ENCODE data around the gene HCRTR1.
A peak's percentile ranks its signal among the peaks of the same experiment; 100 is the strongest.
"Not testable (repeated sequence)": the region's sequence is repeated elsewhere in the genome, so short reads cannot be mapped to it uniquely, and the experiment has no call there.

The HCRTR1 gene

GRCh38 chr1:31581821-31582810 is 35.4 kb upstream of the HCRTR1 start:
- DNase-seq, result no peak

- no peak for DNase-seq
Measured at GRCh38 chr1:31583082-31583994, 34.2 kb upstream of the HCRTR1 start.

- DNase-seq, result peak; percentile 48
Measured at GRCh38 chr1:31583995-31584868, 33.3 kb upstream of the HCRTR1 start.

GRCh38 chr1:31584869-31585735 is 32.4 kb upstream of the HCRTR1 start:
- no peak for DNase-seq

- no peak for DNase-seq
Measured at GRCh38 chr1:31585736-31586365, 31.6 kb upstream of the HCRTR1 start.

- DNase-seq, result no peak
Measured at GRCh38 chr1:31586376-31587327, 30.8 kb upstream of the HCRTR1 start.

GRCh38 chr1:31587328-31587699 is 30.2 kb upstream of the HCRTR1 start:
- not testable (repeated sequence) for DNase-seq

- peak; percentile 61 for DNase-seq
Measured at GRCh38 chr1:31587720-31588423, 29.6 kb upstream of the HCRTR1 start.

- no peak for DNase-seq
Measured at GRCh38 chr1:31588751-31589515, 28.6 kb upstream of the HCRTR1 start.

- DNase-seq, result no peak
Measured at GRCh38 chr1:31591425-31592093, 25.9 kb upstream of the HCRTR1 start.

GRCh38 chr1:31592132-31592531 is 25.4 kb upstream of the HCRTR1 start:
- DNase-seq, result no peak

- DNase-seq, result no peak
Measured at GRCh38 chr1:31593136-31593665, 24.3 kb upstream of the HCRTR1 start.

- DNase-seq, result peak; percentile 88
Measured at GRCh38 chr1:31593770-31594632, 23.5 kb upstream of the HCRTR1 start.

GRCh38 chr1:31595836-31596736 is 21.4 kb upstream of the HCRTR1 start:
- DNase-seq, result no peak

- no peak for DNase-seq
Measured at GRCh38 chr1:31596737-31597097, 20.8 kb upstream of the HCRTR1 start.

All from NCI-H774 (cell line).